GM21447 (cell line): ENCODE results near the gene TPST2.

ENCODE experiments used
- ATAC-seq: cut with Tn5 transposase; IDR thresholded peaks from one replicate; pipeline ENCODE4 v1.9.1; 2021; ENCODE audit not compliant: unreplicated experiment

Gene TPST2

GRCh38 chr22:26558248-26558895 lies 31.6 kb downstream of the TPST2 start:
- ATAC-seq, result no peak

GRCh38 chr22:26556904-26557303 lies 33.0 kb downstream of the TPST2 start:
- no peak for ATAC-seq

GRCh38 chr22:26555478-26555877 lies 34.5 kb downstream of the TPST2 start:
- ATAC-seq, result no peak

GRCh38 chr22:26554956-26555355 lies 35.0 kb downstream of the TPST2 start:
- no peak for ATAC-seq

- no peak for ATAC-seq
Observed at GRCh38 chr22:26553056-26553752, 36.7 kb downstream of the TPST2 start.

GRCh38 chr22:26552466-26552865 lies 37.5 kb downstream of the TPST2 start:
- no peak for ATAC-seq

GRCh38 chr22:26551568-26551967 lies 38.4 kb downstream of the TPST2 start:
- ATAC-seq, result no peak

GRCh38 chr22:26550498-26551033 lies 39.4 kb downstream of the TPST2 start:
- ATAC-seq, result no peak

GRCh38 chr22:26549902-26550497 lies 39.9 kb downstream of the TPST2 start:
- ATAC-seq, result no peak

- no peak for ATAC-seq
Observed at GRCh38 chr22:26548984-26549383, 40.9 kb downstream of the TPST2 start.

- ATAC-seq, result no peak
Observed at GRCh38 chr22:26548303-26548702, 41.6 kb downstream of the TPST2 start.

- ATAC-seq, result no peak
Observed at GRCh38 chr22:26547837-26548236, 42.1 kb downstream of the TPST2 start.

- ATAC-seq, result no peak
Observed at GRCh38 chr22:26547426-26547825, 42.5 kb downstream of the TPST2 start.

- no peak for ATAC-seq
Observed at GRCh38 chr22:26546282-26546681, 43.6 kb downstream of the TPST2 start.

- no peak for ATAC-seq
Observed at GRCh38 chr22:26545827-26546226, 44.1 kb downstream of the TPST2 start.

- ATAC-seq, result no peak
Observed at GRCh38 chr22:26545385-26545784, 44.5 kb downstream of the TPST2 start.

GRCh38 chr22:26544489-26544888 lies 45.4 kb downstream of the TPST2 start:
- ATAC-seq, result no peak

GRCh38 chr22:26542831-26543230 lies 47.1 kb downstream of the TPST2 start:
- ATAC-seq, result no peak

GRCh38 chr22:26541167-26541819 lies 48.6 kb downstream of the TPST2 start:
- ATAC-seq, result no peak

- ATAC-seq, result no peak
Observed at GRCh38 chr22:26540119-26540518, 49.8 kb downstream of the TPST2 start.

GRCh38 chr22:26536762-26537134 lies 53.2 kb downstream of the TPST2 start:
- ATAC-seq, result no peak
